Cortex of kidney (tissue), 1 donor: ENCODE measurements around the gene SMC6.

Experiments
- DNase-seq: peaks from one replicate; lab custom pipeline; 2025; lab: John Stamatoyannopoulos, UW

Gene SMC6

GRCh38 chr2:17753803-17754663, at the start of gene SMC6, which contains the start of gene GEN1:
Gene SMC6 (minus strand): TSS chr2:17753810. CDS start chr2:17745946, 7,864 bp downstream.
Gene GEN1 (plus strand): TSS chr2:17754138. CDS start chr2:17759944, 5,806 bp downstream.
- peak; percentile 57 for DNase-seq

GRCh38 chr2:17800693-17801458, 47.3 kb upstream of the SMC6 start:
- no peak for DNase-seq

- no peak for DNase-seq
These were observed 46.6 kb upstream of the SMC6 start for GRCh38 chr2:17800219-17800618.

GRCh38 chr2:17799301-17800120, 45.9 kb upstream of the SMC6 start:
- DNase-seq: no peak

GRCh38 chr2:17798338-17798737, 44.7 kb upstream of the SMC6 start:
- no peak for DNase-seq

GRCh38 chr2:17795309-17795708, 41.7 kb upstream of the SMC6 start:
- DNase-seq: no peak

- DNase-seq: no peak
These were observed 40.3 kb upstream of the SMC6 start for GRCh38 chr2:17793803-17794354.

- no peak for DNase-seq
These were observed 39.7 kb upstream of the SMC6 start for GRCh38 chr2:17793296-17793695.

GRCh38 chr2:17792515-17792914, 38.9 kb upstream of the SMC6 start:
- no peak for DNase-seq

GRCh38 chr2:17791817-17792130, 38.2 kb upstream of the SMC6 start:
- DNase-seq: no peak

GRCh38 chr2:17791121-17791816, 37.7 kb upstream of the SMC6 start:
- no peak for DNase-seq

GRCh38 chr2:17790536-17790935, 36.9 kb upstream of the SMC6 start:
- DNase-seq: no peak

GRCh38 chr2:17788773-17789172, 35.2 kb upstream of the SMC6 start:
- no peak for DNase-seq

GRCh38 chr2:17786727-17787126, 33.1 kb upstream of the SMC6 start:
- no peak for DNase-seq

- DNase-seq: no peak
These were observed 27.9 kb upstream of the SMC6 start for GRCh38 chr2:17781482-17781881.

- no peak for DNase-seq
These were observed 26.9 kb upstream of the SMC6 start for GRCh38 chr2:17780546-17780945.

GRCh38 chr2:17772532-17772931, 18.9 kb upstream of the SMC6 start:
- no peak for DNase-seq

GRCh38 chr2:17771956-17772355, 18.3 kb upstream of the SMC6 start:
- no peak for DNase-seq

GRCh38 chr2:17768894-17769293, 15.3 kb upstream of the SMC6 start:
- no peak for DNase-seq

GRCh38 chr2:17765398-17765797, 11.8 kb upstream of the SMC6 start:
- DNase-seq: no peak

- DNase-seq: no peak
These were observed 10.2 kb upstream of the SMC6 start for GRCh38 chr2:17763641-17764333.
